NT2/D1 (cell line): Measurements from ENCODE around the gene HOXA1.

Source experiments
- DNase-seq: peaks from one replicate; pipeline ENCODE4 v3.0.0-alpha.2; 2011; ENCODE audit warnings: low read depth, low spot score
- H3K27me3 ChIP-seq: 2 replicates; pipeline ENCODE4 v1.6.0; 2011; ENCODE audit warnings: mild to moderate bottlenecking; ENCODE audit not compliant: insufficient read length, insufficient read depth
- H3K36me3 ChIP-seq: 2 replicates; pipeline ENCODE4 v1.6.1; 2011; ENCODE audit warnings: mild to moderate bottlenecking, low read length, mixed read lengths; ENCODE audit not compliant: insufficient read depth, insufficient read length
- H3K4me1 ChIP-seq: 2 replicates; pipeline ENCODE4 v1.5.1; 2011; ENCODE audit not compliant: insufficient read depth, insufficient read length
- H3K4me3 ChIP-seq: 2 replicates; pipeline ENCODE4 v1.5.1; 2011; ENCODE audit warnings: low read depth; ENCODE audit not compliant: insufficient read length
- H3K9ac ChIP-seq: 2 replicates; pipeline ENCODE4 v1.6.0; 2011; ENCODE audit warnings: low read depth; ENCODE audit not compliant: insufficient read length
- H3K9me3 ChIP-seq: 2 replicates; pipeline ENCODE4 v1.5.1; 2011; ENCODE audit warnings: mild to moderate bottlenecking, low read length; ENCODE audit not compliant: insufficient read depth
- SUZ12 ChIP-seq: IDR thresholded peaks from 2 replicates; pipeline ENCODE4 v1.6.1; 2011; ENCODE audit not compliant: insufficient read length, insufficient read depth; ENCODE audit errors: extremely low read depth
- YY1 ChIP-seq: IDR thresholded peaks from 2 replicates; pipeline ENCODE4 v1.6.1; 2011; ENCODE audit not compliant: insufficient read length, insufficient read depth
- ZNF274 ChIP-seq: IDR thresholded peaks from 2 replicates; pipeline ENCODE4 v1.6.1; 2011; ENCODE audit warnings: mild to moderate bottlenecking, low read depth, low read length

Gene HOXA1

DNA sequence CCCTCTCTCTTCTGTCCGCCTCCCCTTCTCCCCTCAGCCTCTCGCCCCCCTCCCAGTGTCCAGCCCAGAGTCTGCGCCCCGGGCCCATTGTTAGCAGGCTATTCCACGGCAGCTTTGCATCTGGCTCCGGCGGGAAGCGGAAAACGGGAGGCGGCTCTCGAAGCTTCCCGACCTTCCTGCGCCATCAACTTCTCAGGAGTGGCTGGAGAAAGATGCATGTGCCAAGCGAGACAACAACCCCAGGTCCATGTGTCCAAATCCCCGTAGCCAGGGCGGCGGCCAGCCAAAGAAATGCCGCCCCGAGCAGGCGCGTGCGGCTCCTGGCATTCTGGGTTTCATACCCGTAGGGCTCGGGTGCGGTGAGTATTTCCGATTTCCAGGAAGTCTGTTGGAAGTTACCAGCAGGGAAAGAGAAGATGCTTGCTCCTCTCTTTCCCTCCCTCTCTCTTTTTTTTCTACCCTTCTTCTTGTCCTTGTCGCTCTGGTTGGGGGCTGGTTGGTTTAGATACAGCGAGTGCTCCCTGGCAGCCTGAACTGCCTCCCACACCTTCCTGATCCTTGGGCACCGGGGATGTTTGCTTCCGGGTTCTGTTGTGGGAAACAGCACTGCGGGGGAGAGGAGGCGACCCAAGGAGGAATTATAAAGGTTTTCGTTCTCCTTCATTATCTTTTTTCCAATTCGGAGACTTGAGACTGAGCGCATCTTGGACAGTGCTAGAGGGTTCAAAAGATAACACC lies 7.9 kb upstream of the HOXA1 start:
- no peak overlapping the region for H3K4me3 ChIP-seq
- no peak for DNase-seq
- H3K36me3 ChIP-seq = peaks cover 9% of the 10 kb centered on the region
- peaks cover 100% of the 10 kb centered on the region for H3K27me3 ChIP-seq
- no peak overlapping the region for H3K9ac ChIP-seq
- peaks cover 9% of the 10 kb centered on the region for H3K4me1 ChIP-seq
- H3K9me3 ChIP-seq = no peaks in the 10 kb centered on the region
- peak; percentile 94 for TF ChIP-seq SUZ12
- no peak for TF ChIP-seq YY1
- no peak for TF ChIP-seq ZNF274

DNA sequence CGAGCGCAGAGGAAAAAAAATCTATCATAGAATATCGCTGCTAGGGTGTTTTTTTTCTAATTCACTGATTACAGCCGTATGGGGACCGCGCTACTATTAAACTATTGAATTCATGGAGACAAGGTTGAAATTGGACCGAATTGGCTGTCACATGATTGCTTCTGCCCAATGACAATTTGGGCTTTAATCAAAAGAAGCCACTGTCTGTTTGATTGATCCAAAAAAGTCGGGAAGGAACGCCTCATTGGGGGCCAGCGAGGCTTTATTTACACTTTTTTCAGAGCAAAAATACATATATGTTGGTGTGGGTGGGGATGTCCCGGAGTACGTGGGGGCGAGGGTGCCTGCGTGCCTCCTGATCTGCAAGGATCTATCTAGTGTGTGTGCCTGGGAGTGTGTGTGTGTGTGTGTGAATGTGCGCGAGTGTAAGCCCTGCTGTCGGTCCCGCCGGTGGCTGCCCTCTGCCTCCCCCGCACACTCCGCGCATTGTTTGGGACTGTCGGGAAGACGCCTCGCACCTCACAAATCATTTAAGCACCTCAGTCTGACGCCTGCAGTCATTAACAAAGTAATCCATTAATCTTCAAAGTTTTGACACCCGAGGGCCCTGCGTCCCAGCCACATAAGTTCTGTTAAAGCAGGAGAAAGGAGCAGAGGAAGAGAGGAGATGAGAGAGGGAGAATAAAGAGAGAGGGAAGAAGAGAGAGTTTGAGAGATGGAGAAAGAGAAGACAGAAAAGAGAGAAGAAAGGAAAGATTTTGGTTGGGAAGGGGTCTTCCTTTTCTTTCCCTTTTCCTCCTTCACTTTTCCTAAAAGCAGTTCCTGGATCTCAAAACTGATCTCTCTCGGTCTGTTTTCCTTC lies 7.0 kb upstream of the HOXA1 start, which contains the start of gene HOXA2:
Gene HOXA2, minus strand, starts transcription at position 103 of the 862 bp plus-strand sequence. CDS start 183 bp downstream, outside the sequence.
- TF ChIP-seq YY1 (no peak), SUZ12 (peak; percentile 97), ZNF274 (no peak)
- no peak within 1 kb of the TSS for H3K9ac ChIP-seq
- no peak within 1 kb of the TSS for H3K4me3 ChIP-seq
- peaks cover 9% of the 10 kb centered on the region for H3K36me3 ChIP-seq
- H3K4me1 ChIP-seq = peaks cover 5% of the 10 kb centered on the region
- peaks cover 100% of the 10 kb centered on the region for H3K27me3 ChIP-seq
- DNase-seq = no peak
- H3K9me3 ChIP-seq = no peaks in the 10 kb centered on the region

DNA sequence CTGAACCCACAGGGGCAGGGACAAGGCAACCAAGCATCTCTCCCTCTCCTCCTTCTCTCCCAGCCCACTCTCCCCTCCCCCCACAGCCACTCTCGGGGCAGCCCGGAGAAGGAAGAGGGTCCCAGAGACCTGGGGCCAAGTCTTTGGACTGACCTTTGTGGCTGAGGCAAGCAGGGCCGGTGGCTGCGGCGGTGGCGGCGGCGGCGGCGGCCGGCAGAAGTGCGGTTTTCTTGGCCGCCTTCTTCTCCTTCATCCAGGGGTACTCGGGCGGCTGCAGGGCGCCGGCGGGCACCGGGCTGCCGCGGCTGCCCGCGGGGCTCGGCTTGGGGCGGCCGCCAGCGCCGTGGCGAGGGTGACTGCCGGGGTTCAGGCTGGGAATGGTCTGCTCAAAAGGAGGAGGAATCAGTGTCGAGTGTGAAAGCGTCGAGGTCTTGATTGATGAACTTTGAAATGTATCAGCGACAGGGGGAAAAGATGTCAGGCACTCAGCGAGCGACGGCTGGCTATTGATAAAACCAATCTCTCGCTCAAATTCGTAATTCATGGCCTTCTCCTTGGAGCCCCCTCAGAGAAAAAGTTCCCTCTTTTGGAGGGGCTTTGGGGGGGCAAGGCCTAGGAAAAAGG lies 6.3 kb upstream of the HOXA1 start:
- no peak overlapping the region for H3K9ac ChIP-seq

DNA sequence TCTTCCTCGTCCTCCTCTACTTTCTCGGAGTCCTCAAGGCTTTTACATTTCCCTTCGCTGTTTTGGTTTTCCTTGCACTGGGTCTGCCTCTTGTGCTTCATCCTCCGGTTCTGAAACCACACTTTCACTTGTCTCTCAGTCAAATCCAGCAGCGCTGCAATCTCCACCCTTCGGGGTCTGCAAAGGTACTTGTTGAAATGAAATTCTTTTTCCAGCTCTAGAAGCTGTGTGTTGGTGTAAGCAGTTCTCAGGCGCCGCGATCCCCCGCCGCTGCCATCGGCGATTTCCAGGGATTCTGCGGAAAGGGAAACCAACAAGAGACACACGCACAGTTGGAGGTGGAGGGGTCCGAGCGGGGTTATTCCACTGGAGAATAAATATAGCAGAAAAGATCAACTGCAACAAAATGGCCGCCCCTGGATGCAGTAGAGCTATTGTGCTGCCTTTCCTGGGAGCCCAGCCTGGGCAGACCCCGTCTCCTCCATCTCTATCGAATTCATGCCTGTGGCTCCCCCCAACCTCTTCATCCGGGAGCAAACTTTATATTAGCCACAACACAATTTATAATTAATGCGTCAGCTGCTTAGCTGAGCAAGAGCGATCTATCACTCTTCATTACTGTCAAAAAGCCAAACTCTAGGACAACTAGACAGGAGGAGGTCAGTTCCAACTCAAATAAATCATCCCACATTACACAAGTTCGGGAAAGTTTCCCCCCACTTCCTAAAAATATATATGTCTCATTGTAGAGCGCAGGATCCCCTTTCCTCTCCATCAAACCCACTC lies 5.6 kb upstream of the HOXA1 start:
- peak; percentile 37 for TF ChIP-seq SUZ12
- no peak for TF ChIP-seq ZNF274
- TF ChIP-seq YY1 = peak; percentile 57
- H3K9ac ChIP-seq = no peak overlapping the region
- DNase-seq = no peak
- no peak overlapping the region for H3K4me3 ChIP-seq
- H3K9me3 ChIP-seq = no peaks in the 10 kb centered on the region
- H3K27me3 ChIP-seq = peaks cover 100% of the 10 kb centered on the region
- H3K4me1 ChIP-seq = peaks cover 5% of the 10 kb centered on the region
- peaks cover 9% of the 10 kb centered on the region for H3K36me3 ChIP-seq

More for the DNA sequence above, 6.3 kb upstream of the HOXA1 start:
- TF ChIP-seq ZNF274 = no peak
- no peak for TF ChIP-seq SUZ12
- TF ChIP-seq YY1 = no peak
- H3K4me1 ChIP-seq = peaks cover 7% of the 10 kb centered on the region
- H3K36me3 ChIP-seq = peaks cover 9% of the 10 kb centered on the region
- no peak for DNase-seq
- no peaks in the 10 kb centered on the region for H3K9me3 ChIP-seq
- H3K4me3 ChIP-seq = no peak overlapping the region
- peaks cover 100% of the 10 kb centered on the region for H3K27me3 ChIP-seq

DNA sequence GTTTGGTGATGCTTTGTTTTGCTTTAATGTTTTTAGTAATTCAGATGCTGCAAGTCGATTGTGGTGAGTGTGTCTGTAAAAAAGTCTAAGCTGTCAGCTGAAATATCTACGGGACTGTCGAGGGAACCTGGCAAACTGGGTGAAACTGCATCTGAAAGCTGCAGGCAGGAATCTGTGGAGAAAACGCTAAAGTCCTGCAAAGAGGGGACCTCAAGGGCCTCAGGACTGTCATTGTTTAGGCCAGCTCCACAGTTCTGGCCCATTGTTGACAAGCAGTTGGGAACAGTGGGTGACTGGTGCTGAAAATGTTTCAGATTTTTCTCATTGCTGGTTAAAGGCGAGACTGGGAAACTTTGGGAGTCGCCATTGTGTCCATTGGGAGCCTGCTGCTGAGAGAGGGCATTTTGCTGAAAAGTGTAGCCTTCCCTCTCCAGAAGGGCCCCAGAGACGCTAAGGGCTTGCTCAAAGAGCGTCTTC lies 4.9 kb upstream of the HOXA1 start:
- DNase-seq = no peak
- H3K27me3 ChIP-seq = peaks cover 96% of the 10 kb centered on the region
- H3K9ac ChIP-seq = no peak overlapping the region
- no peak overlapping the region for H3K4me3 ChIP-seq
- peaks cover 9% of the 10 kb centered on the region for H3K36me3 ChIP-seq
- no peaks in the 10 kb centered on the region for H3K9me3 ChIP-seq
- H3K4me1 ChIP-seq = peaks cover 5% of the 10 kb centered on the region
- TF ChIP-seq ZNF274 (no peak), SUZ12 (peak; percentile 69)

DNA sequence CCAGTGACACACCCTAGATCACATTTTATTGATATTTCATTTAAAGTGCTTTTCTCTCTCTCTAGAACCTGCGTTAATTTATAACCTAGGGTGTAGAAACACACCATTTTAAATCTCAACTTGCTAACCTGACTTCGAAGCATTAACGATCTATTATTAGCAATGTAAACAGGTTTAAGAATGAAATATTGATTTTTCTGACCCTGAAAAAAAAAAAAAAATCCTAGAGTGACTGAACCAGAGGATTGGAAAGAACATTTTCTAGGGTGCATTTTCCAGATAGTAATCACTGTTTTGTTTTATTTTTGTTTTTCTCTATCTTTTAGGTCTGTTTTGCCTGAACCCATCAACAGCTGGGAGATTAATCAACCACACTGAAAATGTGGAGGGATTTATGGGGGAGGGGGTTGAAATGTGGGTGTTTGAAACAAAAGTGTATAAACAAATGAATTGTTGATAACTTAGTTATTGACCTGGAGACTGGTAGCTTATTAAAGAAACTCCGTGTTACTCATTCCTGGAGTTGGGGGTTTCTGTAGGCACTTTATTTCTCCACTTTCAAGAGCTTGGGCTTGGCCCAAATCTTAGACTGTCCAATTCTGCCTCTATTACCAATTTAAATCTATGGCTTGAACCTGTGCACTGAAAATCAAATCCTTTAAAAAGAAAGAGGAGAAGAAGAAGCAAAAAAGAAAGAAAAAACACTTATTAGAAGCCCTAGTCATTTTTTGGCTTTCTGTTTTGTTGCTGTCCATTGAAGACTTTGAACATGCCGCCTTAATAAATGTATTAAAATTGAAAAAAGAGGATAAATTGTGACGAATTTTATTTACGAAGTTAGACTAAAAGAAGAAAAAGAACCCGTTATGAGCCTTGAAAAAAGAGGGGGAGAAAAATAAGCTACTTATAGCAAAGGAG lies 3.9 kb upstream of the HOXA1 start:
- peaks cover 5% of the 10 kb centered on the region for H3K4me1 ChIP-seq
- no peak for TF ChIP-seq SUZ12
- TF ChIP-seq ZNF274 = no peak
- no peak for TF ChIP-seq YY1
- no peak overlapping the region for H3K4me3 ChIP-seq
- DNase-seq = no peak
- H3K9me3 ChIP-seq = no peaks in the 10 kb centered on the region
- no peak overlapping the region for H3K9ac ChIP-seq
- H3K27me3 ChIP-seq = peaks cover 96% of the 10 kb centered on the region
- peaks cover 9% of the 10 kb centered on the region for H3K36me3 ChIP-seq
